NCI-H2227 (cell line): ENCODE measurements around the gene ZNF660.
A peak's percentile ranks its signal among the peaks of the same experiment; 100 is the strongest.
"Not testable (repeated sequence)": the region's sequence is repeated elsewhere in the genome, so short reads cannot be mapped to it uniquely, and the experiment has no call there.

ENCODE experiments used
- DNase-seq: peaks from one replicate; lab custom pipeline; 2025; ENCODE audit not compliant: unreplicated experiment; lab: John Stamatoyannopoulos, UW

ZNF660 gene

GRCh38 chr3:44584646-44585501, at the start of gene ZNF660:
TSS of gene ZNF660 (plus strand) at chr3:44584964. CDS start at chr3:44594194, 9,230 bp downstream.
- DNase-seq: peak; percentile 93

- no peak for DNase-seq
These were observed 49.4 kb upstream of the ZNF660 start for GRCh38 chr3:44535364-44535763.

GRCh38 chr3:44544811-44545210, 40.0 kb upstream of the ZNF660 start:
- DNase-seq: not testable (repeated sequence)

GRCh38 chr3:44554626-44555592, 29.9 kb upstream of the ZNF660 start, which contains the start of gene ZKSCAN7:
TSS of gene ZKSCAN7 (plus strand) at chr3:44555193. CDS start at chr3:44557048, 1,855 bp downstream.
- peak; percentile 77 for DNase-seq

- DNase-seq: peak; percentile 6
These were observed 29.0 kb upstream of the ZNF660 start for GRCh38 chr3:44555723-44556122.

- DNase-seq: no peak
These were observed 27.7 kb upstream of the ZNF660 start for GRCh38 chr3:44557074-44557473.

GRCh38 chr3:44561076-44561475, 23.7 kb upstream of the ZNF660 start:
- DNase-seq: no peak

GRCh38 chr3:44562147-44562546, 22.6 kb upstream of the ZNF660 start:
- no peak for DNase-seq

GRCh38 chr3:44568561-44568960, 16.2 kb upstream of the ZNF660 start:
- no peak for DNase-seq

- DNase-seq: no peak
These were observed 13.7 kb upstream of the ZNF660 start for GRCh38 chr3:44571024-44571423.

GRCh38 chr3:44576613-44577012, 8.2 kb upstream of the ZNF660 start:
- no peak for DNase-seq

- not testable (repeated sequence) for DNase-seq
These were observed 7.3 kb upstream of the ZNF660 start for GRCh38 chr3:44577354-44577952.

GRCh38 chr3:44578316-44578715, 6.4 kb upstream of the ZNF660 start:
- not testable (repeated sequence) for DNase-seq

- not testable (repeated sequence) for DNase-seq
These were observed 5.7 kb upstream of the ZNF660 start for GRCh38 chr3:44578924-44579515.

- not testable (repeated sequence) for DNase-seq
These were observed 5.0 kb upstream of the ZNF660 start for GRCh38 chr3:44579749-44580148.

GRCh38 chr3:44580971-44581370, 3.8 kb upstream of the ZNF660 start:
- not testable (repeated sequence) for DNase-seq

GRCh38 chr3:44596621-44597020, 11.9 kb downstream of the ZNF660 start:
- DNase-seq: no peak

- DNase-seq: no peak
These were observed 17.0 kb downstream of the ZNF660 start for GRCh38 chr3:44601749-44602148.

GRCh38 chr3:44612678-44613077, 27.9 kb downstream of the ZNF660 start:
- no peak for DNase-seq

- DNase-seq: peak; percentile 82
These were observed 40.2 kb downstream of the ZNF660 start, which contains the start of gene ZNF197 for GRCh38 chr3:44624749-44625480. TSS of gene ZNF197 (plus strand) at chr3:44625036. CDS start at chr3:44629155, 4,119 bp downstream.
